Transverse colon (tissue), 4 donors: ENCODE data around the gene SLC2A4. TPM values are rescaled to one million over a fixed set of nuclear protein-coding genes. Genes with fewer than 3 reads are reported as not detected.

Source experiments
- DNase-seq: peaks from one replicate; pipeline ENCODE4 v3.0.0-alpha.2; 2019
- H3K27ac ChIP-seq, 4 donors: fragments of 200-600 bp; sonication (generic); 2 replicates each; pipeline ENCODE4 v1.5.1; 2016 to 2018; ENCODE audit warnings: inconsistent platforms in 4 of 4
- H3K27me3 ChIP-seq: fragments of 200-600 bp; sonication (generic); 2 replicates; pipeline ENCODE4 v1.5.1; 2017; ENCODE audit warnings: inconsistent platforms
- H3K36me3 ChIP-seq, 4 donors: fragments of 200-600 bp; sonication (generic); 2 replicates each; pipeline ENCODE4 v1.5.1; 2017 to 2019; ENCODE audit warnings: inconsistent platforms in 4 of 4
- H3K4me1 ChIP-seq, 4 donors: fragments of 200-600 bp; sonication (generic); 2 replicates each; pipeline ENCODE4 v1.5.1; 2017 to 2020; ENCODE audit warnings: inconsistent platforms in 4 of 4
- H3K4me3 ChIP-seq, 4 donors: fragments of 200-600 bp; sonication (generic); 1 replicate in 1 of 4; 2 replicates in 3 of 4; pipeline versions ENCODE4 v1.5.1 to v1.6.1; 2017 to 2019; ENCODE audit warnings: inconsistent platforms in 4 of 4
- H3K9me3 ChIP-seq, 2 donors: fragments of 200-600 bp; sonication (generic); 2 replicates each; pipeline ENCODE4 v1.5.1; 2017 to 2019; ENCODE audit warnings: inconsistent platforms in 2 of 2
- CTCF ChIP-seq, 5 experiments: fragments of 200-600 bp in 3 of 5; fragments of 450-650 bp in 2 of 5; sonication (generic) in 3 of 5; IDR thresholded peaks; 1 replicate in 2 of 5; 2 replicates in 3 of 5; pipeline ENCODE4 v1.5.1; 2016 to 2017; ENCODE audit warnings: antibody characterized with exemption in 5 of 5, inconsistent platforms in 3 of 5, mild to moderate bottlenecking in 2 of 5, moderate library complexity in 1 of 5
- EP300 ChIP-seq: sonication (generic); formaldehyde crosslinking; IDR thresholded peaks from one replicate; pipeline ENCODE4 v1.6.1; 2017; ENCODE audit warnings: antibody characterized with exemption, low read depth
- POLR2A ChIP-seq: fragments of 450-650 bp; IDR thresholded peaks from one replicate; pipeline ENCODE4 v1.6.1; 2016; ENCODE audit warnings: antibody characterized with exemption, mild to moderate bottlenecking, moderate library complexity
- POLR2AphosphoS5 ChIP-seq, 3 donors: sonication (generic); formaldehyde crosslinking; IDR thresholded peaks; one replicate each; pipeline ENCODE4 v1.6.1; 2016; ENCODE audit warnings: antibody characterized with exemption in 3 of 3
- WGBS, 2 donors: methylation state at CpG; one replicate each; pipeline ENCODE4 v1.1.5; 2018; ENCODE audit warnings: low coverage in 1 of 2; 5-methylcytosine and 5-hydroxymethylcytosine counted together
- in situ Hi-C, 4 donors: fragments of 200-750 bp; cut with MboI; loops; one replicate each; pipeline versions ENCODE4 v1.15.0 to v1.15.1; 2017; ENCODE audit warnings: low sequenced_read_pairs in 3 of 4, low pct_ligation_motif_present in 1 of 4, low pct_unique_long_range_greater_than_20kb in 1 of 4
- intact Hi-C: fragments of 100-400 bp; cut with DNase I; formaldehyde crosslinking; loops from one replicate; pipeline ENCODE4 v1.15.1; 2023; ENCODE audit warnings: low total_unique reads
- total RNA-seq, 4 donors: library from RNA; depleted of rRNA; stranded (reverse); fragments of >200 nt; gene quantifications; one replicate each; pipeline ENCODE4 v1.1.0, GENCODE V29; 2016

The SLC2A4 gene
- total RNA-seq, 4 donors from 2014 or later = 9.7 to 35.5 (median 20.3) TPM

- Histone ChIP-seq H3K4me1 (peaks cover 21 to 50% (median 33%) of the 10 kb centered on the region in 4 donors), H3K36me3 (peaks cover 0 to 47% (median 18%) of the 10 kb centered on the region in 4 donors), H3K27me3 (no peaks in the 10 kb centered on the region), H3K9me3 (no peaks in the 10 kb centered on the region), H3K27ac (peak overlapping the region; percentile 93 to 98 (median 95)), H3K4me3 (peak overlapping the region; percentile 30 to 94 (median 91))
- no peak for DNase-seq
- WGBS, 2 donors = 22 to 44% methylated on average over 4 to 9 of the region's 9 CpGs
- intact Hi-C loops (no loop called here), in situ Hi-C loops (no loop called here)
- TF ChIP-seq EP300 (no peak), POLR2A (no peak), POLR2AphosphoS5 (IDR thresholded peaks at IDR 0.05) (no peak), CTCF (IDR thresholded peaks at IDR 0.05) (no peak)
Observed at GRCh38 chr17:7313890-7314718, 32.6 kb downstream of the SLC2A4 start.

GRCh38 chr17:7314719-7315569, 33.4 kb downstream of the SLC2A4 start, which contains the start of gene GPS2:
TSS of gene GPS2 (minus strand) at chr17:7315360. CDS start at chr17:7315052, 308 bp downstream.
- intact Hi-C loops = no loop called here
- Histone ChIP-seq H3K27me3 (no peaks in the 10 kb centered on the region), H3K4me1 (peaks cover 12 to 41% (median 26%) of the 10 kb centered on the region in 4 donors), H3K27ac (peak within 1 kb of the TSS; percentile 93 to 98 (median 95)), H3K36me3 (peaks cover 0 to 42% (median 15%) of the 10 kb centered on the region in 4 donors), H3K9me3 (no peaks in the 10 kb centered on the region), H3K4me3 (peak within 1 kb of the TSS; percentile 30 to 94 (median 91))
- TF ChIP-seq POLR2A (peak; percentile 82), POLR2AphosphoS5 (IDR thresholded peaks at IDR 0.05) (peak; percentile 90 to 97 (median 95)), EP300 (no peak)
- in situ Hi-C loops = no loop called here
- DNase-seq = peak; percentile 96
- 1% methylated on average over 30 of the region's 95 CpGs; no CpG with 5 or more reads in 1 of the 2 donors for WGBS, 2 donors

DNA sequence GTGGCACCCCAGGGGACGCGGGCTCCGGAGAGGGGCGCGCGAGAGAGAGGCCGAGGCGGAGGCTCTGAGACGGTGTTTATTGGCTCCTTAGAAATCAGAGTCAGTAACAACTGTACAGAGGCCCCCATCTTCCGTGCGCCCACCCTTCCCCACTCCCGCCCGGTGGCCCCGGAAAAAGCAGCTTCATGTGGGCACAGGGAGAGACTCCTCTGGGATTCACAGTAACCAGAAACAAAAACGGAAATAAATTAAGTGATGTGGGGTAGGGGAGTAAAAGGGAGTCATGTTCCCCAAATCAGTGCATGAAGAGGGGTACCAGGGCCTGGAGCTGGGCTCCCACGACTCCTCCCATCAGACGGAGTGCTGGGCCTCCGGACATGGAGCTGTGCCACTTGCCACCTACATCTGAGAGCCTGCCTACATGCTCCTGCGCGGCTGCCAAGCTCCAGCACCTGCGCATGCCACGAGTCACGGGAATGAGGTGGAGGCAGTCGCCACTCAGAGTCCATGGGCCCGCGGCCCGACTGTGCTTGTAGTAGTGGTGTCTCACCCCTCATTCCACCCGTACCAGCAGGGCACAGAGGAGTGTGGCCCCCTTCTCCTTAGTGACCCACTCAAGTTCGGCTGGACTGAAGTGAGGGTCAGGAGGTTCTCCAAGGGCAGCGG, 34.2 kb downstream of the SLC2A4 start:
- peaks cover 11 to 34% (median 18%) of the 10 kb centered on the region in 4 donors for H3K4me1 ChIP-seq

More for the DNA sequence above, 34.2 kb downstream of the SLC2A4 start:
- TF ChIP-seq EP300 (no peak), CTCF (IDR thresholded peaks at IDR 0.05) (no peak), POLR2AphosphoS5 (IDR thresholded peaks at IDR 0.05) (no peak), POLR2A (no peak)
- Histone ChIP-seq H3K27ac (peak overlapping the region; percentile 93 to 98 (median 95)), H3K36me3 (peaks cover 0 to 34% (median 15%) of the 10 kb centered on the region in 4 donors), H3K9me3 (no peaks in the 10 kb centered on the region), H3K4me3 (peak overlapping the region; percentile 30 to 94 (median 91)), H3K27me3 (no peaks in the 10 kb centered on the region)
- in situ Hi-C loops (no loop called here), intact Hi-C loops (no loop called here)
- 35 to 67% methylated on average over 1 to 20 of the region's 30 CpGs for WGBS, 2 donors
- no peak for DNase-seq
